ENCODE results near the gene CNTN4.

GRCh38 chr3:2375376-2375775, 276.7 kb downstream of the CNTN4 start:
- no peak for TF ChIP-seq CTCF (IDR thresholded peaks at IDR 0.05)
- no peak for TF ChIP-seq POLR2A (IDR thresholded peaks at IDR 0.05; ENCODE audit: low read depth)
